Measurements from ENCODE around the gene WNT7A.

GRCh38 chr3:13883681-13884080 lies 3.8 kb upstream of the WNT7A start:
- TF ChIP-seq CTCF (IDR thresholded peaks at IDR 0.05) = no peak
- no peak for TF ChIP-seq POLR2A (IDR thresholded peaks at IDR 0.05)
